ENCODE data around the gene PI4KB. TPM values are rescaled to one million over a fixed set of nuclear protein-coding genes. Genes with fewer than 3 reads are reported as not detected.

Gene PI4KB
- total and polyA plus RNA-seq, 2 of the 13 experiments (the other 11 are each of a cell fraction or from before 2014, with no cell fraction given) = 19.5 to 29.3 TPM

DNA sequence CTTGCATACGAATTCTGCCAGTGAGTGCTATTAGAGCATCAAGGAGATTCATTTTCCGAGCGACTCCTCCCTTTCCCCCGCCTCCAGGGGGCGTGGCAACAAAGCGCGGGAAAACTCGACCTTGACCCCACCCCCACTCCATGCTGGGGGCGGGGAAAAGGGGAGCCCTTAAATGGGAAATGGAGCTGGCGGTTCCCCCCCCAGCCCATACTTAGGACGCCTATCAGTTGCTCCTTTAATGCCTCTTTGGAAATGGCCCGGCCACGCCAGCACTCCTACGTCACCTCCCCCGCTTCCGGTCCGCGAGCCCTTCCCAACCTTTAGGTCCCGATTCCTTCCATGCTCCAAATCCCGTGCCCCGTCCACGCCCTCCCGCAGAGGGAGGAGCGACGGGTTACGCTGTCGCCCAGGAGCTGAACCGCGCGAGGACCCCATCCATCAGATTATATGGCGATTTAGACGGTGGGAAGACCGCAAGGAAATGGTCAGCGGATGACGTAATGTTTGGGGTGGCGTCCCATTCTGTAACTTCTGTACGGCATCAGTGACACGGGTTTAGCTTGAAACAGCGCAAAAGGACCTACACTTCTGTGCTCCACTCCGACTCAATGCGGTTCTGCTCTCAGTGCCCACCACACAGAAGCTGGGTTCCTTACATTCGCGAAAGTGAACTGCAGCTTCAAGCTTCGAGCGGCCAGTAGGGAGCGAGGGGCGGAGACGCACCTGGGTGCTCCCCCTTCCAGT, 45.8 kb downstream of the PI4KB start (continued):
- TF ChIP-seq, protein P1, sequence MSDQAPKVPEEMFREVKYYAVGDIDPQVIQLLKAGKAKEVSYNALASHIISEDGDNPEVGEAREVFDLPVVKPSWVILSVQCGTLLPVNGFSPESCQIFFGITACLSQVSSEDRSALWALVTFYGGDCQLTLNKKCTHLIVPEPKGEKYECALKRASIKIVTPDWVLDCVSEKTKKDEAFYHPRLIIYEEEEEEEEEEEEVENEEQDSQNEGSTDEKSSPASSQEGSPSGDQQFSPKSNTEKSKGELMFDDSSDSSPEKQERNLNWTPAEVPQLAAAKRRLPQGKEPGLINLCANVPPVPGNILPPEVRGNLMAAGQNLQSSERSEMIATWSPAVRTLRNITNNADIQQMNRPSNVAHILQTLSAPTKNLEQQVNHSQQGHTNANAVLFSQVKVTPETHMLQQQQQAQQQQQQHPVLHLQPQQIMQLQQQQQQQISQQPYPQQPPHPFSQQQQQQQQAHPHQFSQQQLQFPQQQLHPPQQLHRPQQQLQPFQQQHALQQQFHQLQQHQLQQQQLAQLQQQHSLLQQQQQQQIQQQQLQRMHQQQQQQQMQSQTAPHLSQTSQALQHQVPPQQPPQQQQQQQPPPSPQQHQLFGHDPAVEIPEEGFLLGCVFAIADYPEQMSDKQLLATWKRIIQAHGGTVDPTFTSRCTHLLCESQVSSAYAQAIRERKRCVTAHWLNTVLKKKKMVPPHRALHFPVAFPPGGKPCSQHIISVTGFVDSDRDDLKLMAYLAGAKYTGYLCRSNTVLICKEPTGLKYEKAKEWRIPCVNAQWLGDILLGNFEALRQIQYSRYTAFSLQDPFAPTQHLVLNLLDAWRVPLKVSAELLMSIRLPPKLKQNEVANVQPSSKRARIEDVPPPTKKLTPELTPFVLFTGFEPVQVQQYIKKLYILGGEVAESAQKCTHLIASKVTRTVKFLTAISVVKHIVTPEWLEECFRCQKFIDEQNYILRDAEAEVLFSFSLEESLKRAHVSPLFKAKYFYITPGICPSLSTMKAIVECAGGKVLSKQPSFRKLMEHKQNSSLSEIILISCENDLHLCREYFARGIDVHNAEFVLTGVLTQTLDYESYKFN (CRISPR knock-in tag; conservative IDR thresholded peaks at IDR 0.05) = peak; percentile 39; the same call in 1 of the 2 replicates
- TF ChIP-seq ZNF703 (CRISPR knock-in tag; IDR thresholded peaks at IDR 0.05; ENCODE audit: borderline replicate concordance) (peak; percentile 52; the same call in 1 of the 2 replicates), ZNF33B (CRISPR knock-in tag; IDR thresholded peaks at IDR 0.05) (no peak), ZNF292 (CRISPR knock-in tag; IDR thresholded peaks at IDR 0.05; ENCODE audit: borderline replicate concordance, low read depth) (no peak), HHEX (CRISPR knock-in tag; IDR thresholded peaks at IDR 0.05) (0 out of 2 replicates have a peak, but pooled peaks have one; percentile 33), BORCS8-MEF2B (CRISPR knock-in tag; IDR thresholded peaks at IDR 0.05) (peak; percentile 63; the same call in 1 of the 2 replicates)
- TF ChIP-seq, protein P2, sequence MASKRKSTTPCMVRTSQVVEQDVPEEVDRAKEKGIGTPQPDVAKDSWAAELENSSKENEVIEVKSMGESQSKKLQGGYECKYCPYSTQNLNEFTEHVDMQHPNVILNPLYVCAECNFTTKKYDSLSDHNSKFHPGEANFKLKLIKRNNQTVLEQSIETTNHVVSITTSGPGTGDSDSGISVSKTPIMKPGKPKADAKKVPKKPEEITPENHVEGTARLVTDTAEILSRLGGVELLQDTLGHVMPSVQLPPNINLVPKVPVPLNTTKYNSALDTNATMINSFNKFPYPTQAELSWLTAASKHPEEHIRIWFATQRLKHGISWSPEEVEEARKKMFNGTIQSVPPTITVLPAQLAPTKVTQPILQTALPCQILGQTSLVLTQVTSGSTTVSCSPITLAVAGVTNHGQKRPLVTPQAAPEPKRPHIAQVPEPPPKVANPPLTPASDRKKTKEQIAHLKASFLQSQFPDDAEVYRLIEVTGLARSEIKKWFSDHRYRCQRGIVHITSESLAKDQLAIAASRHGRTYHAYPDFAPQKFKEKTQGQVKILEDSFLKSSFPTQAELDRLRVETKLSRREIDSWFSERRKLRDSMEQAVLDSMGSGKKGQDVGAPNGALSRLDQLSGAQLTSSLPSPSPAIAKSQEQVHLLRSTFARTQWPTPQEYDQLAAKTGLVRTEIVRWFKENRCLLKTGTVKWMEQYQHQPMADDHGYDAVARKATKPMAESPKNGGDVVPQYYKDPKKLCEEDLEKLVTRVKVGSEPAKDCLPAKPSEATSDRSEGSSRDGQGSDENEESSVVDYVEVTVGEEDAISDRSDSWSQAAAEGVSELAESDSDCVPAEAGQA (IDR thresholded peaks at IDR 0.05; ENCODE audit: low read depth) = peak; percentile 91
- TF ChIP-seq, protein P2 (CRISPR knock-in tag; IDR thresholded peaks at IDR 0.05; ENCODE audit: borderline replicate concordance) = no peak
- TF ChIP-seq, protein P3, sequence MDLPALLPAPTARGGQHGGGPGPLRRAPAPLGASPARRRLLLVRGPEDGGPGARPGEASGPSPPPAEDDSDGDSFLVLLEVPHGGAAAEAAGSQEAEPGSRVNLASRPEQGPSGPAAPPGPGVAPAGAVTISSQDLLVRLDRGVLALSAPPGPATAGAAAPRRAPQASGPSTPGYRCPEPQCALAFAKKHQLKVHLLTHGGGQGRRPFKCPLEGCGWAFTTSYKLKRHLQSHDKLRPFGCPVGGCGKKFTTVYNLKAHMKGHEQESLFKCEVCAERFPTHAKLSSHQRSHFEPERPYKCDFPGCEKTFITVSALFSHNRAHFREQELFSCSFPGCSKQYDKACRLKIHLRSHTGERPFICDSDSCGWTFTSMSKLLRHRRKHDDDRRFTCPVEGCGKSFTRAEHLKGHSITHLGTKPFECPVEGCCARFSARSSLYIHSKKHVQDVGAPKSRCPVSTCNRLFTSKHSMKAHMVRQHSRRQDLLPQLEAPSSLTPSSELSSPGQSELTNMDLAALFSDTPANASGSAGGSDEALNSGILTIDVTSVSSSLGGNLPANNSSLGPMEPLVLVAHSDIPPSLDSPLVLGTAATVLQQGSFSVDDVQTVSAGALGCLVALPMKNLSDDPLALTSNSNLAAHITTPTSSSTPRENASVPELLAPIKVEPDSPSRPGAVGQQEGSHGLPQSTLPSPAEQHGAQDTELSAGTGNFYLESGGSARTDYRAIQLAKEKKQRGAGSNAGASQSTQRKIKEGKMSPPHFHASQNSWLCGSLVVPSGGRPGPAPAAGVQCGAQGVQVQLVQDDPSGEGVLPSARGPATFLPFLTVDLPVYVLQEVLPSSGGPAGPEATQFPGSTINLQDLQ (CRISPR knock-in tag; IDR thresholded peaks at IDR 0.05) = no peak
- TF ChIP-seq, protein P4, sequence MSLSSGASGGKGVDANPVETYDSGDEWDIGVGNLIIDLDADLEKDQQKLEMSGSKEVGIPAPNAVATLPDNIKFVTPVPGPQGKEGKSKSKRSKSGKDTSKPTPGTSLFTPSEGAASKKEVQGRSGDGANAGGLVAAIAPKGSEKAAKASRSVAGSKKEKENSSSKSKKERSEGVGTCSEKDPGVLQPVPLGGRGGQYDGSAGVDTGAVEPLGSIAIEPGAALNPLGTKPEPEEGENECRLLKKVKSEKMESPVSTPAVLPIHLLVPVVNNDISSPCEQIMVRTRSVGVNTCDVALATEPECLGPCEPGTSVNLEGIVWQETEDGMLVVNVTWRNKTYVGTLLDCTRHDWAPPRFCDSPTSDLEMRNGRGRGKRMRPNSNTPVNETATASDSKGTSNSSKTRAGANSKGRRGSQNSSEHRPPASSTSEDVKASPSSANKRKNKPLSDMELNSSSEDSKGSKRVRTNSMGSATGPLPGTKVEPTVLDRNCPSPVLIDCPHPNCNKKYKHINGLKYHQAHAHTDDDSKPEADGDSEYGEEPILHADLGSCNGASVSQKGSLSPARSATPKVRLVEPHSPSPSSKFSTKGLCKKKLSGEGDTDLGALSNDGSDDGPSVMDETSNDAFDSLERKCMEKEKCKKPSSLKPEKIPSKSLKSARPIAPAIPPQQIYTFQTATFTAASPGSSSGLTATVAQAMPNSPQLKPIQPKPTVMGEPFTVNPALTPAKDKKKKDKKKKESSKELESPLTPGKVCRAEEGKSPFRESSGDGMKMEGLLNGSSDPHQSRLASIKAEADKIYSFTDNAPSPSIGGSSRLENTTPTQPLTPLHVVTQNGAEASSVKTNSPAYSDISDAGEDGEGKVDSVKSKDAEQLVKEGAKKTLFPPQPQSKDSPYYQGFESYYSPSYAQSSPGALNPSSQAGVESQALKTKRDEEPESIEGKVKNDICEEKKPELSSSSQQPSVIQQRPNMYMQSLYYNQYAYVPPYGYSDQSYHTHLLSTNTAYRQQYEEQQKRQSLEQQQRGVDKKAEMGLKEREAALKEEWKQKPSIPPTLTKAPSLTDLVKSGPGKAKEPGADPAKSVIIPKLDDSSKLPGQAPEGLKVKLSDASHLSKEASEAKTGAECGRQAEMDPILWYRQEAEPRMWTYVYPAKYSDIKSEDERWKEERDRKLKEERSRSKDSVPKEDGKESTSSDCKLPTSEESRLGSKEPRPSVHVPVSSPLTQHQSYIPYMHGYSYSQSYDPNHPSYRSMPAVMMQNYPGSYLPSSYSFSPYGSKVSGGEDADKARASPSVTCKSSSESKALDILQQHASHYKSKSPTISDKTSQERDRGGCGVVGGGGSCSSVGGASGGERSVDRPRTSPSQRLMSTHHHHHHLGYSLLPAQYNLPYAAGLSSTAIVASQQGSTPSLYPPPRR (CRISPR knock-in tag; IDR thresholded peaks at IDR 0.05; ENCODE audit: borderline replicate concordance) = peak; percentile 59; the same call in 1 of the 2 replicates

Data from HepG2 (cell line).